Cardiac fibroblast (primary cell): ENCODE measurements around the gene CLK4.
A peak's percentile ranks its signal among the peaks of the same experiment; 100 is the strongest.

Experiments used
- DNase-seq, 2 donors: peaks; one replicate each; pipeline versions ENCODE4 v3.0.0 to v3.0.0-alpha.2; 2010; ENCODE audit warnings: low read depth in 2 of 2
- H3K4me3 ChIP-seq, 2 donors: replicated peaks in 1 of 2; 1 replicate in 1 of 2; 2 replicates in 1 of 2; pipeline ENCODE4 v1.5.1; 2011; ENCODE audit warnings: low read depth in 2 of 2, low read length in 2 of 2, mild to moderate bottlenecking in 2 of 2, moderate library complexity in 1 of 2
- TF ChIP-seq, protein P1 (sequence below): IDR thresholded peaks from one replicate; pipeline ENCODE4 v1.5.1; 2011; ENCODE audit warnings: low read depth, mild to moderate bottlenecking, low read length, inconsistent platforms

CLK4 gene

DNA sequence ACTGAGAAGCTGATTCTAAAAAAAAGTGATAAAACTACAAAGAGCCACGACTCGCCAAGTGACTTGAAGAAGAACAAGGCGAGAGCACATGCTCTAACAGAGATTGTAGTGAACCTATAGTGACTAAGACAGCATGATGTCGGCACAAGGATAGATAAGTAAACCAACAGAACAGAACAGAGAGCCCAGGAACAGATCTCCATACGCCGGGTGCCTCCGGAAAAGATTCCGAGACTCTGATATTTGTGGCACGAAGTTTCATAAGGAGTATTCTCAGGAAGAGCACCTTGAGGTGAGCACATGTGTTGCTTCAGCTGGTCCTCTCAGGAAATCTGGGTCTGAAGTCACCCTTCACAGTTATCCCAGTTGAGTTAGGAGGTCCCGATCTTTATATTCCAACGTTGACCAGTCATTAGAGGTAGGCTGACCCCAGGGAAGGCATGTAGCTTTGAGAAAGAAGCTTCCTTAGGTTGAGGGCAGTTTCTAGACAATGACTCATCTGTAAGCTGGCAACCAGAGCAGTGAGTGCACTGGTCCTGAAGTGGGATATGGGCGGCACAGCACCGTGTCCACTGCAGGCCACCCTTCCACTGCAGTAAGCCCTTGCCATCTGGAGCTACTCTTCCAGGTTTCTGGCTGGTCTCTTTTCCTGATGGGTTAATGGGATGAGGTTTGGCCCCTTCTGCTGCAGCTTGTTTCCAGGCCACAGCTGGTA lies 13.6 kb upstream of the CLK4 start:
- TF ChIP-seq, protein P1, sequence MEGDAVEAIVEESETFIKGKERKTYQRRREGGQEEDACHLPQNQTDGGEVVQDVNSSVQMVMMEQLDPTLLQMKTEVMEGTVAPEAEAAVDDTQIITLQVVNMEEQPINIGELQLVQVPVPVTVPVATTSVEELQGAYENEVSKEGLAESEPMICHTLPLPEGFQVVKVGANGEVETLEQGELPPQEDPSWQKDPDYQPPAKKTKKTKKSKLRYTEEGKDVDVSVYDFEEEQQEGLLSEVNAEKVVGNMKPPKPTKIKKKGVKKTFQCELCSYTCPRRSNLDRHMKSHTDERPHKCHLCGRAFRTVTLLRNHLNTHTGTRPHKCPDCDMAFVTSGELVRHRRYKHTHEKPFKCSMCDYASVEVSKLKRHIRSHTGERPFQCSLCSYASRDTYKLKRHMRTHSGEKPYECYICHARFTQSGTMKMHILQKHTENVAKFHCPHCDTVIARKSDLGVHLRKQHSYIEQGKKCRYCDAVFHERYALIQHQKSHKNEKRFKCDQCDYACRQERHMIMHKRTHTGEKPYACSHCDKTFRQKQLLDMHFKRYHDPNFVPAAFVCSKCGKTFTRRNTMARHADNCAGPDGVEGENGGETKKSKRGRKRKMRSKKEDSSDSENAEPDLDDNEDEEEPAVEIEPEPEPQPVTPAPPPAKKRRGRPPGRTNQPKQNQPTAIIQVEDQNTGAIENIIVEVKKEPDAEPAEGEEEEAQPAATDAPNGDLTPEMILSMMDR = no peak

DNA sequence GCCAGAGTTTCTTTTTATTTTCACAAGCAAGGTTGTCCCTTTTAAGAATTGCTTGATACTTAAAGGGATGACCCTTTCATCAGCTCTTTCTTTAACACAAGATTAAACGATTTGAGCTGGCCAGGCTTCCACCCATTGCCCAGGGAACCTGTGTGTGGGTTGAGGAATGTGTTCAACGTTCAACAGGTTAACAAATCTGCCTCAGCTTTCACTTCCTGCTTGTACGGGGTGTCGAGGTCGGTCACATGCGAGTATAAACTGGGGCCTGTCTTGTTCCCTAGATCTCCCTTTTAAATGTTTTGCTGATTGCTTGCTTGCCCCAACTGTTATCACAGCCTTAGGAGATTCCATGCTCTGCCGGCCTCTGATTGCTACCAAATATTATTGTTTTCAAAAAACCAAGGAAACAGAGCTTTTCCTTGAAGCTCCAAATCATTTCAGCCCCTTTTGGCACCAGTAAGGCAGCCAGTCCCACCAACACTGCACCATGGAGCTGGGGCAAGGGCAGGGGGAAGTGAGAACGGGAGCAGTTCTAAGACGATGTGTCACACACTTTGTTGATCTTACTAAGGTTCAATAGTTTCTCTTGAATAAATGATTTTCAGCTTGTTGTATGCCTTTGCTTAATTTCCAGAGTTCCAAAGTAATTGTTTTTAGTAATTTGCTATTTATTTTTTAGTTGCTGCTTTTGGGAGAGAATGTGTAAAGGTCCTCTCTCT lies 10.7 kb upstream of the CLK4 start:
- no peak for DNase-seq
- TF ChIP-seq, protein P1 = no peak
- no peak overlapping the region for H3K4me3 ChIP-seq

More for the DNA sequence above, 13.6 kb upstream of the CLK4 start:
- peak in 1 of 2 donors; percentile 31 for DNase-seq
- H3K4me3 ChIP-seq = no peak overlapping the region

DNA sequence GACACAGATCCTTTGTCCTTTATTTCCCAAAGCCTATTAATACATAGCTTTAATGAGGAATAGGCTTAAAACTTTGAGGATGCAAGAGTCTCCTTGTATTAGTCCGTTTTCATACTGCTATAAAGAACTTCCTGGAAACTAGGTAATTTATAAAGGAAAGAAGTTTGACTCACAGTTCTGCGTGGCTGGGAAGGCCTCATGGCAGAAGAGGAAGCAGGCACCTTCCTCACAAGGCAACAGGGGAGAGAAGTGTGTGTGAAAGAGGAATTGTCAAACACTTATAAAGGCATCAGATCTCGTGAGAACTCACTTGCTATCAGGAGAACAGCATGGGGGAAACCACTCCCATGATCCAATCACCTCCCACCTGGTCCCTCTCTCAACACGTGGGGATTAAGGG lies 5.4 kb upstream of the CLK4 start:
- DNase-seq = no peak
- TF ChIP-seq, protein P1 = no peak
- no peak overlapping the region for H3K4me3 ChIP-seq

DNA sequence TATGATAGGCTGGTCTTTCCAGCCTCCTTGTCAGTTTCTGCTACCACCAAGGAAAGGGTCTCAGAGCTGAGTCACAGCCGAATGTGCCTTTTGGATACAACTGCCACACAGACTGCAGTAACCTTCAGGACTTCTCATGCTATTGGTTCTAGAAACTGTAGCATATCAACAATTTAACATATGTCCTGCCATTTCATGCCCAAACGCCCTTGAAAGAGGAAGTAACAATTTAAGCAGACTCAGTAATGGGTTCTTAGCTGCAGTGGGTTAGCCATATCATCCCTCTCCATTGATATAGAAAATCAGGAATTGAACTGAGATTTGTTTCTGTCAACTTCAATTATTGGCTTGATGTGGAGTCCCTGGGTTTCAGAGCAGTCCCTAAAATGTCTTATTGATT lies 4.1 kb upstream of the CLK4 start:
- H3K4me3 ChIP-seq = no peak overlapping the region
- TF ChIP-seq, protein P1 = no peak
- no peak for DNase-seq

DNA sequence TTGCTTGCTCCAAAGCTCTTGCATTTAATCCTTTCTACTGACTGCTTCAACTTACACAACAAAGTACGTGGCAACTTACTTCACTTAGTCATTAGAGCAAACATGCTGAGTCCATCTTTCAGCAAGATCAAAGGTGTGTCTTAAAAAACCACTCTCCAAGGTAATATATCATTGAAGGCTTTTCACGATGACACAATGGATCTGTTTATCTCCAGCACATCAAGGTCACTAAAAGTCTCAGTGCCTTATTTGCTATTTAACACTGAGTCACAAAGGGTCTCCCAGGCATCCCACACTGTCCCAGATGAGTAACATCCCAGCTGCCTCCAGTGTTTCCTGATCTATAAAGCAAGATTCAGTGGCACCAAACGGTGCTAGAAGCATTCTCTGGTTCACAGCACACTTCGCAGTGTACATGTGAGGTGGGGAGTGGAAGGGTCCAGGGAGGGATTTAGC lies 3.7 kb upstream of the CLK4 start:
- TF ChIP-seq, protein P1 = no peak
- H3K4me3 ChIP-seq = no peak overlapping the region
- DNase-seq = peak in 1 of 2 donors; percentile 36

DNA sequence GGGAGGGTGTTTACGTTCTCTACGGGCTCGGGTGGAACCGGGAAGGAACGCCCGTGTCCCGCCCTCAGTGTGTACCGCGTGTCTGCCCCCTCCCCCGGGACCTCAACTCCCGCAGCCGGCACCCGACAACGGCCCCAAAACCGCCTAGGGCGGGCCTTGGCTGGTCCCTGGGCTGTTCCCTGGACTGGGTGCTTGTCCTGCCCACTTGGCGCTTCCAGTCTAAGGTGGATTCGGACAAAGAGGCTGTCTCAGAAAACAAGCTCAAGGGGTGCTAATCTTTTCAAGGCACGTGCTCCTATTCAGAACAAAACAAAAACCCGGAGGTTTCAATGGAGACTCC lies 379 bp upstream of the CLK4 start:
- TF ChIP-seq, protein P1 = no peak
- no peak for DNase-seq

More for the DNA sequence above, 379 bp upstream of the CLK4 start:
- peak overlapping the region; percentile 71 to 90 for H3K4me3 ChIP-seq
